Measurements from ENCODE around the gene RBM12.
"Not testable (repeated sequence)": the region's sequence is repeated elsewhere in the genome, so short reads cannot be mapped to it uniquely, and the experiment has no call there.

The RBM12 gene

GRCh38 chr20:35697696-35698297, 33.1 kb upstream of the RBM12 start:
- no peak for DNase-seq

- DNase-seq: no peak
Measured at GRCh38 chr20:35695978-35696377, 31.3 kb upstream of the RBM12 start.

- no peak for DNase-seq
Measured at GRCh38 chr20:35695245-35695749, 30.6 kb upstream of the RBM12 start.

GRCh38 chr20:35690265-35690664, 25.6 kb upstream of the RBM12 start:
- no peak for DNase-seq

GRCh38 chr20:35686872-35687271, 22.2 kb upstream of the RBM12 start:
- not testable (repeated sequence) for DNase-seq

GRCh38 chr20:35685368-35685767, 20.7 kb upstream of the RBM12 start:
- DNase-seq: not testable (repeated sequence)

GRCh38 chr20:35681960-35682359, 17.3 kb upstream of the RBM12 start:
- DNase-seq: no peak

GRCh38 chr20:35680452-35681183, 15.9 kb upstream of the RBM12 start:
- no peak for DNase-seq

- no peak for DNase-seq
Measured at GRCh38 chr20:35674921-35675320, 10.2 kb upstream of the RBM12 start.

- no peak for DNase-seq
Measured at GRCh38 chr20:35673884-35674283, 9.2 kb upstream of the RBM12 start.

- DNase-seq: no peak
Measured at GRCh38 chr20:35669681-35670080, 5.0 kb upstream of the RBM12 start.

GRCh38 chr20:35669221-35669620, 4.5 kb upstream of the RBM12 start:
- no peak for DNase-seq

- DNase-seq: no peak
Measured at GRCh38 chr20:35665949-35666288, 1.2 kb upstream of the RBM12 start.

- DNase-seq: peak; percentile 65
Measured at GRCh38 chr20:35663516-35664465, 909 bp downstream of the RBM12 start.

GRCh38 chr20:35662551-35662950, 2.1 kb downstream of the RBM12 start:
- DNase-seq: peak; percentile 19

GRCh38 chr20:35661908-35662307, 2.8 kb downstream of the RBM12 start:
- DNase-seq: no peak

GRCh38 chr20:35661053-35661452, 3.6 kb downstream of the RBM12 start:
- DNase-seq: no peak

- DNase-seq: peak; percentile 52
Measured at GRCh38 chr20:35660122-35660937, 4.4 kb downstream of the RBM12 start.

- DNase-seq: no peak
Measured at GRCh38 chr20:35657271-35657670, 7.4 kb downstream of the RBM12 start.

- DNase-seq: no peak
Measured at GRCh38 chr20:35654415-35654814, 10.3 kb downstream of the RBM12 start.

- DNase-seq: no peak
Measured at GRCh38 chr20:35653893-35654292, 10.8 kb downstream of the RBM12 start.

- DNase-seq: no peak
Measured at GRCh38 chr20:35653430-35653734, 11.3 kb downstream of the RBM12 start.
